ENCODE results near the gene SYTL2. TPM values are rescaled to one million over a fixed set of nuclear protein-coding genes. Genes with fewer than 3 reads are reported as not detected.

The SYTL2 gene
- total and polyA plus RNA-seq, 4 experiments from 2014 or later = 3.9 to 35.7 (median 28.2) TPM

- no peak overlapping the region for H3K27ac Mint-ChIP-seq
- no peaks in the 10 kb centered on the region for H3K27me3 Mint-ChIP-seq
- H3K9me3 ChIP-seq (ENCODE audit: control insufficient read depth in 1 of 2, low read length in 2 of 2) = no peaks in the 10 kb centered on the region
- H3K4me3 Mint-ChIP-seq = peak overlapping the region in 1 of 8 donors; percentile 6
- no peak overlapping the region for H3K4me3 ChIP-seq (ENCODE audit: low read length in 2 of 2)
- no peaks in the 10 kb centered on the region for H3K27me3 ChIP-seq (ENCODE audit: insufficient read depth, low read length)
- peaks cover 10 to 19% of the 10 kb centered on the region in 2 donors for H3K36me3 Mint-ChIP-seq
- H3K4me1 ChIP-seq (ENCODE audit: insufficient read depth, low read length) = no peaks in the 10 kb centered on the region
- intact Hi-C loops (cut with micrococcal nuclease) = no loop called here
- no peak for DNase-seq
- CTCF ChIA-PET (ENCODE audit: partially characterized antibody) = interaction anchor here (0.6 kb wide), 1 partner anchor 10 kb away, joined by 3 read pairs; no protein-coding TSS in a partner anchor
- no peak overlapping the region for H3K27ac ChIP-seq (ENCODE audit: low read depth, low read length)
- H3K9me3 Mint-ChIP-seq = peaks cover 0 to 8% (median 0%) of the 10 kb centered on the region in 8 donors
- H3K36me3 ChIP-seq (ENCODE audit: insufficient read depth, low read length) = no peaks in the 10 kb centered on the region
- peaks cover 26 to 69% (median 57%) of the 10 kb centered on the region in 4 donors for H3K4me1 Mint-ChIP-seq
- POLR2A ChIA-PET (ENCODE audit: partially characterized antibody) = no interaction called here
These were observed 9.4 kb downstream of the SYTL2 start for GRCh38 chr11:85801527-85801926.

- ChIA-PET CTCF (ENCODE audit: partially characterized antibody) (no interaction called here), POLR2A (ENCODE audit: partially characterized antibody) (no interaction called here)
- Mint-ChIP-seq H3K4me3 (peak overlapping the region in 2 of 8 donors; percentile 8 to 40), H3K27ac (peak overlapping the region in 2 of 7 donors; percentile 31 to 78), H3K9me3 (peaks cover 0 to 8% (median 0%) of the 10 kb centered on the region in 8 donors), H3K4me1 (peaks cover 22 to 66% (median 57%) of the 10 kb centered on the region in 4 donors), H3K36me3 (peaks cover 10 to 19% of the 10 kb centered on the region in 2 donors), H3K27me3 (no peaks in the 10 kb centered on the region)
- Histone ChIP-seq H3K27me3 (ENCODE audit: insufficient read depth, low read length) (no peaks in the 10 kb centered on the region), H3K36me3 (ENCODE audit: insufficient read depth, low read length) (no peaks in the 10 kb centered on the region), H3K27ac (ENCODE audit: low read depth, low read length) (no peak overlapping the region), H3K4me3 (ENCODE audit: low read length in 2 of 2) (no peak overlapping the region), H3K9me3 (ENCODE audit: control insufficient read depth in 1 of 2, low read length in 2 of 2) (no peaks in the 10 kb centered on the region), H3K4me1 (ENCODE audit: insufficient read depth, low read length) (no peaks in the 10 kb centered on the region)
- intact Hi-C loops (cut with micrococcal nuclease) = no loop called here
- no peak for DNase-seq
These were observed 10.2 kb downstream of the SYTL2 start for GRCh38 chr11:85800595-85801342.

- Mint-ChIP-seq H3K36me3 (peaks cover 10 to 13% of the 10 kb centered on the region in 2 donors), H3K4me1 (peaks cover 20 to 59% (median 49%) of the 10 kb centered on the region in 4 donors), H3K27ac (peak overlapping the region in 1 of 7 donors; percentile 62), H3K9me3 (peaks cover 0 to 8% (median 0%) of the 10 kb centered on the region in 8 donors), H3K4me3 (no peak overlapping the region), H3K27me3 (no peaks in the 10 kb centered on the region)
- Histone ChIP-seq H3K36me3 (ENCODE audit: insufficient read depth, low read length) (no peaks in the 10 kb centered on the region), H3K4me1 (ENCODE audit: insufficient read depth, low read length) (no peaks in the 10 kb centered on the region), H3K9me3 (ENCODE audit: control insufficient read depth in 1 of 2, low read length in 2 of 2) (no peaks in the 10 kb centered on the region), H3K4me3 (ENCODE audit: low read length in 2 of 2) (no peak overlapping the region), H3K27me3 (ENCODE audit: insufficient read depth, low read length) (no peaks in the 10 kb centered on the region), H3K27ac (ENCODE audit: low read depth, low read length) (no peak overlapping the region)
- POLR2A ChIA-PET (ENCODE audit: partially characterized antibody) = no interaction called here
- CTCF ChIA-PET (ENCODE audit: partially characterized antibody) = no interaction called here
- intact Hi-C loops (cut with micrococcal nuclease) = no loop called here
- DNase-seq = no peak
These were observed 11.8 kb downstream of the SYTL2 start for GRCh38 chr11:85799142-85799541.

GRCh38 chr11:85798361-85798760, 12.6 kb downstream of the SYTL2 start:
- Histone ChIP-seq H3K4me1 (ENCODE audit: insufficient read depth, low read length) (no peaks in the 10 kb centered on the region), H3K27me3 (ENCODE audit: insufficient read depth, low read length) (no peaks in the 10 kb centered on the region), H3K36me3 (ENCODE audit: insufficient read depth, low read length) (no peaks in the 10 kb centered on the region), H3K27ac (ENCODE audit: low read depth, low read length) (no peak overlapping the region), H3K4me3 (ENCODE audit: low read length in 2 of 2) (no peak overlapping the region), H3K9me3 (ENCODE audit: control insufficient read depth in 1 of 2, low read length in 2 of 2) (no peaks in the 10 kb centered on the region)
- Mint-ChIP-seq H3K4me3 (no peak overlapping the region), H3K9me3 (peaks cover 0 to 8% (median 0%) of the 10 kb centered on the region in 8 donors), H3K27me3 (no peaks in the 10 kb centered on the region), H3K27ac (peak overlapping the region in 1 of 7 donors; percentile 57), H3K4me1 (peaks cover 20 to 55% (median 46%) of the 10 kb centered on the region in 4 donors), H3K36me3 (peaks cover 10 to 11% of the 10 kb centered on the region in 2 donors)
- no peak for DNase-seq
- POLR2A ChIA-PET (ENCODE audit: partially characterized antibody) = interaction anchor here (1.0 to 1.1 kb wide), 3 partner anchors 10 to 100 kb away, joined by 3 to 4 read pairs (median 3); no protein-coding TSS in a partner anchor
- intact Hi-C loops (cut with micrococcal nuclease) = no loop called here
- CTCF ChIA-PET (ENCODE audit: partially characterized antibody) = interaction anchor here (0.7 to 1.7 kb wide), 3 partner anchors 9 to 17 kb away, joined by 3 read pairs; no protein-coding TSS in a partner anchor

GRCh38 chr11:85795712-85796487, 15.0 kb downstream of the SYTL2 start:
- no peaks in the 10 kb centered on the region for H3K4me1 ChIP-seq (ENCODE audit: insufficient read depth, low read length)
- Mint-ChIP-seq H3K27me3 (no peaks in the 10 kb centered on the region), H3K27ac (peak overlapping the region in 2 of 7 donors; percentile 60 to 77), H3K36me3 (peaks cover 5 to 7% of the 10 kb centered on the region in 2 donors), H3K4me3 (no peak overlapping the region), H3K4me1 (peaks cover 11 to 44% (median 33%) of the 10 kb centered on the region in 4 donors), H3K9me3 (peaks cover 0 to 2% (median 0%) of the 10 kb centered on the region in 8 donors)
- no peaks in the 10 kb centered on the region for H3K36me3 ChIP-seq (ENCODE audit: insufficient read depth, low read length)
- ChIA-PET CTCF (ENCODE audit: partially characterized antibody) (interaction anchor here (1.0 to 1.9 kb wide), 4 partner anchors 15 to 101 kb away, joined by 3 to 8 read pairs (median 4); partner anchors contain the start of gene SYTL2), POLR2A (ENCODE audit: partially characterized antibody) (no interaction called here)
- H3K4me3 ChIP-seq (ENCODE audit: low read length in 2 of 2) = no peak overlapping the region
- no peak overlapping the region for H3K27ac ChIP-seq (ENCODE audit: low read depth, low read length)
- no peak for DNase-seq
- H3K27me3 ChIP-seq (ENCODE audit: insufficient read depth, low read length) = no peaks in the 10 kb centered on the region
- intact Hi-C loops (cut with micrococcal nuclease) = no loop called here
- H3K9me3 ChIP-seq (ENCODE audit: control insufficient read depth in 1 of 2, low read length in 2 of 2) = no peaks in the 10 kb centered on the region

GRCh38 chr11:85791409-85791990, 19.4 kb downstream of the SYTL2 start:
- no peak overlapping the region for H3K27ac ChIP-seq (ENCODE audit: low read depth, low read length)
- H3K4me1 Mint-ChIP-seq = peaks cover 11 to 31% (median 24%) of the 10 kb centered on the region in 4 donors
- H3K9me3 ChIP-seq (ENCODE audit: control insufficient read depth in 1 of 2, low read length in 2 of 2) = no peaks in the 10 kb centered on the region
- CTCF ChIA-PET (ENCODE audit: partially characterized antibody) = interaction anchor here (0.7 kb wide), 1 partner anchor 10 kb away, joined by 3 read pairs; no protein-coding TSS in a partner anchor
- DNase-seq = no peak
- no peak overlapping the region for H3K4me3 ChIP-seq (ENCODE audit: low read length in 2 of 2)
- H3K27me3 Mint-ChIP-seq = no peaks in the 10 kb centered on the region
- no peaks in the 10 kb centered on the region for H3K36me3 Mint-ChIP-seq
- no peaks in the 10 kb centered on the region for H3K4me1 ChIP-seq (ENCODE audit: insufficient read depth, low read length)
- no peaks in the 10 kb centered on the region for H3K36me3 ChIP-seq (ENCODE audit: insufficient read depth, low read length)
- no peak overlapping the region for H3K4me3 Mint-ChIP-seq
- H3K27ac Mint-ChIP-seq = no peak overlapping the region
- POLR2A ChIA-PET (ENCODE audit: partially characterized antibody) = no interaction called here
- intact Hi-C loops (cut with micrococcal nuclease) = no loop called here
- H3K9me3 Mint-ChIP-seq = no peaks in the 10 kb centered on the region
- H3K27me3 ChIP-seq (ENCODE audit: insufficient read depth, low read length) = no peaks in the 10 kb centered on the region

Measured in CD4-positive, alpha-beta memory T cell (primary cell).